Heart left ventricle (tissue), 16 donors: Measurements from ENCODE around the gene GPR25. TPM values are rescaled to one million over a fixed set of nuclear protein-coding genes. Genes with fewer than 3 reads are reported as not detected.

Experiments used
- ATAC-seq, 4 donors: fragments of 200-7000 bp; cut with Tn5 transposase; one replicate each; pipeline ENCODE4 v1.9.1; 2020 to 2022; ENCODE audit warnings: moderate library complexity in 4 of 4, mild to moderate bottlenecking in 3 of 4, moderate number of reproducible peaks in 1 of 4
- DNase-seq, 5 donors: peaks; one replicate each; pipeline ENCODE4 v3.0.0-alpha.2; 2020
- H3K27ac ChIP-seq, 12 donors: fragments of 200-600 bp; sonication (generic) in 4 of 12; one replicate each; pipeline versions ENCODE4 v1.5.0 to v1.8.0; 2016 to 2022; ENCODE audit warnings: mild to moderate bottlenecking in 2 of 12
- H3K27me3 ChIP-seq, 9 donors: fragments of 200-600 bp; sonication (generic) in 2 of 9; one replicate each; pipeline versions ENCODE4 v1.5.1 to v1.8.0; 2016 to 2022; ENCODE audit warnings: mild to moderate bottlenecking in 3 of 9
- H3K36me3 ChIP-seq, 9 donors: fragments of 200-600 bp; sonication (generic) in 2 of 9; one replicate each; pipeline versions ENCODE4 v1.5.0 to v1.8.0; 2018 to 2022; ENCODE audit warnings: mild to moderate bottlenecking in 2 of 9
- H3K4me1 ChIP-seq, 12 donors: fragments of 200-600 bp; sonication (generic) in 4 of 12; one replicate each; pipeline versions ENCODE4 v1.5.0 to v1.8.0; 2016 to 2022; ENCODE audit warnings: mild to moderate bottlenecking in 3 of 12
- H3K4me3 ChIP-seq, 12 donors: fragments of 200-600 bp; sonication (generic) in 4 of 12; one replicate each; pipeline versions ENCODE4 v1.5.0 to v1.8.0; 2017 to 2022; ENCODE audit warnings: mild to moderate bottlenecking in 9 of 12, moderate library complexity in 4 of 12
- H3K9me3 ChIP-seq, 12 donors: fragments of 200-600 bp; sonication (generic) in 4 of 12; one replicate each; pipeline versions ENCODE4 v1.5.0 to v1.8.0; 2016 to 2022; ENCODE audit warnings: mild to moderate bottlenecking in 1 of 12
- POLR2A ChIP-seq, 2 donors: fragments of 450-650 bp; IDR thresholded peaks; one replicate each; pipeline ENCODE4 v1.6.1; 2017; ENCODE audit warnings: antibody characterized with exemption in 2 of 2, mild to moderate bottlenecking in 2 of 2, moderate library complexity in 2 of 2
- WGBS, 4 donors: extraction: QIAGEN DNeasy Blood & Tissue Kit in 2 of 4; methylation state at CpG; one replicate each; pipeline versions ENCODE4 v1.1.5 to v1.1.7; 2013 to 2018; 5-methylcytosine and 5-hydroxymethylcytosine counted together
- intact Hi-C, 10 donors: fragments of 100-400 bp; cut with DNase I; formaldehyde crosslinking; loops; one replicate each; pipeline versions ENCODE4 v1.11.1 to v1.14.2; 2022
- polyA plus RNA-seq, 2 donors: library from polyadenylated mRNA; stranded (reverse); fragments of 200-250 nt; gene quantifications; one replicate each; pipeline ENCODE4 v1.2.3, GENCODE V29; 2013
- total RNA-seq, 9 donors: library from RNA; depleted of rRNA in 2 of 9; stranded (reverse); fragments of >200 nt in 2 of 9; fragmentation: NEBNext Ultra II Directional in 3 of 9; extraction: Animal tissue kit (Norgen Biotek cat#: 25700) in 3 of 9; gene quantifications; one replicate each; pipeline versions ENCODE4 v1.1.0 to v1.2.4, GENCODE V29; 2016 to 2023
- TF ChIP-seq, protein P1 (sequence below), 12 donors: fragments of 200-600 bp; sonication (generic) in 4 of 12; IDR thresholded peaks; one replicate each; pipeline versions ENCODE4 v1.5.0 to v1.8.0; 2018 to 2022; ENCODE audit warnings: antibody characterized with exemption in 12 of 12, mild to moderate bottlenecking in 5 of 12
- donor health status: ischemic (EF 13 %, LVEDD 7.1; RV severe dilation, severe dysfunction).
- donor health status: healthy with polysubstance abuse.
- donor health status: DM: no; HTN: yes; CAD: no.
- donor health status: DM: no; HTN: no; CAD: no.
- donor health status: ischemic (EF 25% LVEDD 6.9; RV normal size, moderate dysfunction).
- donor health status: ischemic (EF 25% LVEDD 5.7; RV mildly dilated, moderate dysfunction).
- donor health status: healthy.
- donor health status: DM: yes; HTN: yes; CAD: no.
- donor health status: ischemic (EF 35%, LVEDD 5.7; RV mildly dilated, moderate dysfunction).
- donor health status: nonischemic (EF 11% LVEDD 7.7; RV severe dilation, severe dysfunction).
- donor health status: DM: yes; HTN: yes; CAD: no.
- donor health status: PGD.
- donor health status: ischemic (EF 29% LVEDD 5.4; RV normal size, mild dysfunction).
- donor health status: nonischemic (EF 23%, LVEDD 6.1; RV moderate dilation, normal function).

The GPR25 gene
- total and polyA plus RNA-seq, 11 donors, result not detected

DNA sequence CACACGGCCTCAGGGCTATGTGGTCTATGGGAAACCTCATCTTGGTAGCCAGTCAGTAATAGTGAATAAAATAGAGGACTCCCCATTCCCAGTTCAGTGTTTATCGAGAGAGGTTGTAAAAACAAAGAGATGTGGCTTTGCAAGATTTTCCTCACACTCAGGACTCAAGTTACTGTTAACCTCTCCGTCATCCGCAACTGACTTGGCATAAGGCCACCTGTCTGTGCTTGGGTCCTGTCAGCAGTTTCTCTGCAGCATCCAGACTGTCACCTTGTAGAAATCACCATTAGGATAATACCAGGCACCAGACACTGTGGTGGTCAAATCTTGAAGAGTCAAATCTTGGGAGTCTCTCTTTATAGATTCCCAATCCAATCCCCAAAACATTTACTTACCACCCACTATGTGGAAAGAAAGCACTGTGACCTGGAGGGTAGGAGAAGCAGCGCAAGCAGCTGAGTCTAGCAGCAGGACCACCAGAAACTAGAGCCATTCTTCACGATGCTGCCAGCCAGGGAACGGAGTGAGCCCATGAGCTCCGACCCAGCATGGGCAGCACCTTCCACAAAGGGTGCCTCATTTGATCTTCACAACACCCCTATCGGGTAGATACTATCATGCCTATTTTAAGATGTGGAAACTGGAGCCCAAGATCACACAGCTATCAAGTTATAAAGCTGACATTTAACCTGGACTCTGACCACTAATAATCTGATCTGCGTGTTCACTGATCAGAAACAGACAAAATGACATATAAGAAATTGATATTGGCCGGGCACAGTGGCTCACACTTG is 5.6 kb upstream of the GPR25 start:
- ATAC-seq (peak in 3 of 4 donors; percentile 16 to 27 (median 24)), DNase-seq (no peak)
- 35 to 46% (median 37%) methylated on average over 11 of the region's 11 CpGs for WGBS, 4 donors
- Histone ChIP-seq H3K27me3 (peaks cover 0 to 34% (median 14%) of the 10 kb centered on the region in 9 donors), H3K9me3 (no peaks in the 10 kb centered on the region), H3K36me3 (peaks cover 0 to 16% (median 11%) of the 10 kb centered on the region in 9 donors), H3K27ac (no peak overlapping the region), H3K4me1 (peaks cover 0 to 3% (median 0%) of the 10 kb centered on the region in 12 donors), H3K4me3 (no peak overlapping the region)
- intact Hi-C loops, result loop anchor here in 1 of 10 donors (10.0 kb wide), 1 partner anchor 178 kb away; no protein-coding TSS in a partner anchor
- no peak for TF ChIP-seq POLR2A (IDR thresholded peaks at IDR 0.05)
- TF ChIP-seq, protein P1, sequence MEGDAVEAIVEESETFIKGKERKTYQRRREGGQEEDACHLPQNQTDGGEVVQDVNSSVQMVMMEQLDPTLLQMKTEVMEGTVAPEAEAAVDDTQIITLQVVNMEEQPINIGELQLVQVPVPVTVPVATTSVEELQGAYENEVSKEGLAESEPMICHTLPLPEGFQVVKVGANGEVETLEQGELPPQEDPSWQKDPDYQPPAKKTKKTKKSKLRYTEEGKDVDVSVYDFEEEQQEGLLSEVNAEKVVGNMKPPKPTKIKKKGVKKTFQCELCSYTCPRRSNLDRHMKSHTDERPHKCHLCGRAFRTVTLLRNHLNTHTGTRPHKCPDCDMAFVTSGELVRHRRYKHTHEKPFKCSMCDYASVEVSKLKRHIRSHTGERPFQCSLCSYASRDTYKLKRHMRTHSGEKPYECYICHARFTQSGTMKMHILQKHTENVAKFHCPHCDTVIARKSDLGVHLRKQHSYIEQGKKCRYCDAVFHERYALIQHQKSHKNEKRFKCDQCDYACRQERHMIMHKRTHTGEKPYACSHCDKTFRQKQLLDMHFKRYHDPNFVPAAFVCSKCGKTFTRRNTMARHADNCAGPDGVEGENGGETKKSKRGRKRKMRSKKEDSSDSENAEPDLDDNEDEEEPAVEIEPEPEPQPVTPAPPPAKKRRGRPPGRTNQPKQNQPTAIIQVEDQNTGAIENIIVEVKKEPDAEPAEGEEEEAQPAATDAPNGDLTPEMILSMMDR (IDR thresholded peaks at IDR 0.05), result no peak

DNA sequence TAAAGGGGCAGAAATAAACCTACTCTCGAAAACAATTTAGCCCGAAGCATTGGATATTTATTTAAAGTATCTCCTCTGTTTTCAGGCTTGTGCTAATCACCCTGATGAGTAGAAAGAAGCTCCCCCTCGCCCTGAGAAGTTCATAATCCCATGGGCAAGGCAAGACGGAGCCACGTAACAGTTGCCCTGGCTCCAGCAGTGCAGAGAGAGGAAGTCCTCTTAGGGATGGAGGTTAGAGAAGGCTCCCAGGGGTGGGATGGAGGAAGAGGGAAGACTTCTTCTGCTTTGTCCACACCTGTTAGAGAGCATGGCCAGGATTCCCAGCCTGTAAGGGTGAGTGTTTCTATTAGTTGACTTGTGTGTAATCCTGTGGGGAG is 3.4 kb upstream of the GPR25 start:
- H3K4me3 ChIP-seq, result no peak overlapping the region
- H3K27me3 ChIP-seq, result peaks cover 18 to 56% (median 35%) of the 10 kb centered on the region in 9 donors
- no peak for TF ChIP-seq POLR2A (IDR thresholded peaks at IDR 0.05)
- TF ChIP-seq, protein P1 (IDR thresholded peaks at IDR 0.05), result no peak
- DNase-seq, result no peak
- peaks cover 3 to 15% (median 11%) of the 10 kb centered on the region in 12 donors for H3K4me1 ChIP-seq
- no peaks in the 10 kb centered on the region for H3K36me3 ChIP-seq
- 70 to 80% (median 74%) methylated on average over 5 of the region's 5 CpGs for WGBS, 4 donors
- H3K9me3 ChIP-seq, result no peaks in the 10 kb centered on the region
- no peak overlapping the region for H3K27ac ChIP-seq
- intact Hi-C loops, result loop anchor here in 1 of 10 donors (10.0 kb wide), 1 partner anchor 175 kb away; no protein-coding TSS in a partner anchor
- no peak for ATAC-seq

DNA sequence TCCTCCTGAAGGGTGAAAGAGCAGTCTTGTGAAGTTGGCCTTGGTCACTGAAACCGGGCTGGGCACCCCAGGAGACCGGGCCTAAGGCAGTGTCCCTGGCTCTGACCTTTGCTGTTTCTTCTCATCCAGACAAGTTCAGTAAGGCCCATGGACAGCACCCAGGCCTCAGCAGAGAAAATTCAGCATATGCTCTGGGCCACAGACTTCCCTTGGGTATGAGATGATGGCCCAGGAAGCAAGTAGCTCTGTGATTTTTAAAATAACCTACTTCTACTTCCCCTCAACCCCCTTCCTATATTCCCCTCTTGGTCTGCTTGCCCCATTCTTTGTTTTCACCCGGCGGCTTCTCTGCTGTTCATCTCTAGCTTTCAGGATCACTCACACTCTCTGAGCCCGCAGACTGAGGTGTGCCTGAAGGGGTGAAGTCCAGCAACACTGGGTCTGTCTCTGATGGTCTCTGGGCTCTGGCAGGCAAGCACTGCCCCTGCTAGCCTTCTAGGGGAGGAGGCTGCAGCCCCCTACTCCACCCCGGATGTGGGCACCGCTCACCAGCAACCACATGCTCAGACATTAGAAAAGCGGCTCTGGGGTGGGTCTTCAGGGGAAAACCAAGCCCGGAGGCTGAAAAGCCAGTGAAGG is 2.9 kb upstream of the GPR25 start:
- peaks cover 18 to 61% (median 39%) of the 10 kb centered on the region in 9 donors for H3K27me3 ChIP-seq
- ATAC-seq (no peak), DNase-seq (no peak)
- H3K27ac ChIP-seq, result no peak overlapping the region
- H3K4me1 ChIP-seq, result peaks cover 3 to 15% (median 11%) of the 10 kb centered on the region in 12 donors
- WGBS, 4 donors, result 85 to 93% (median 91%) methylated on average over 5 to 9 of the region's 9 CpGs
- H3K9me3 ChIP-seq, result no peaks in the 10 kb centered on the region
- intact Hi-C loops, result loop anchor here in 1 of 10 donors (10.0 kb wide), 1 partner anchor 175 kb away; no protein-coding TSS in a partner anchor
- no peak for TF ChIP-seq POLR2A (IDR thresholded peaks at IDR 0.05)
- TF ChIP-seq, protein P1 (IDR thresholded peaks at IDR 0.05), result no peak
- H3K36me3 ChIP-seq, result no peaks in the 10 kb centered on the region
- H3K4me3 ChIP-seq, result no peak overlapping the region

DNA sequence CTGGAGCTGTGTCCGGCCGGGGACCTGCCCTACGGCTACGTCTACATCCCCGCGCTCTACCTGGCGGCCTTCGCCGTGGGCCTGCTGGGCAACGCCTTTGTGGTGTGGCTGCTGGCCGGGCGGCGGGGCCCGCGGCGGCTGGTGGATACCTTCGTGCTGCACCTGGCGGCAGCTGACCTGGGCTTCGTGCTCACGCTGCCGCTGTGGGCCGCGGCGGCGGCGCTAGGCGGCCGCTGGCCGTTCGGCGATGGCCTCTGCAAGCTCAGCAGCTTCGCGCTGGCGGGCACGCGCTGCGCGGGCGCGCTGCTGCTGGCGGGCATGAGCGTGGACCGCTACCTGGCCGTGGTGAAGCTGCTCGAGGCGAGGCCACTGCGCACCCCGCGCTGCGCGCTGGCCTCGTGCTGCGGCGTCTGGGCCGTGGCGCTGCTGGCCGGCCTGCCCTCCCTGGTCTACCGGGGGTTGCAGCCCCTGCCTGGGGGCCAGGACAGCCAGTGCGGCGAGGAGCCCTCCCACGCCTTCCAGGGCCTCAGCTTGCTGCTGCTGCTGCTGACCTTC is 412 bp downstream of the GPR25 start:
- H3K27me3 ChIP-seq, result peaks cover 22 to 86% (median 39%) of the 10 kb centered on the region in 9 donors
- peak overlapping the region; percentile 0 to 46 (median 28) for H3K4me3 ChIP-seq
- 3 to 9% (median 6%) methylated on average over 20 to 61 of the region's 61 CpGs for WGBS, 4 donors
- no peak for TF ChIP-seq POLR2A (IDR thresholded peaks at IDR 0.05)
- TF ChIP-seq, protein P1 (IDR thresholded peaks at IDR 0.05), result no peak
- peak in 2 of 4 donors; percentile 12 to 19 for ATAC-seq
- H3K36me3 ChIP-seq, result no peaks in the 10 kb centered on the region
- intact Hi-C loops, result no loop called here
- no peak for DNase-seq
- no peaks in the 10 kb centered on the region for H3K9me3 ChIP-seq
- H3K27ac ChIP-seq, result no peak overlapping the region
- H3K4me1 ChIP-seq, result peaks cover 3 to 15% (median 10%) of the 10 kb centered on the region in 12 donors
